Hematopoietic multipotent progenitor cell treated with erythropoietin and hydrocortisone succinate and interleukin-3 and kit ligand, for 15 days (in vitro differentiated cells): ENCODE results near the gene RPL35.

ENCODE experiments used
- DNase-seq: peaks from one replicate; pipeline ENCODE4 v3.0.0-alpha.2; 2015; ENCODE audit warnings: low spot score

Gene RPL35

DNA sequence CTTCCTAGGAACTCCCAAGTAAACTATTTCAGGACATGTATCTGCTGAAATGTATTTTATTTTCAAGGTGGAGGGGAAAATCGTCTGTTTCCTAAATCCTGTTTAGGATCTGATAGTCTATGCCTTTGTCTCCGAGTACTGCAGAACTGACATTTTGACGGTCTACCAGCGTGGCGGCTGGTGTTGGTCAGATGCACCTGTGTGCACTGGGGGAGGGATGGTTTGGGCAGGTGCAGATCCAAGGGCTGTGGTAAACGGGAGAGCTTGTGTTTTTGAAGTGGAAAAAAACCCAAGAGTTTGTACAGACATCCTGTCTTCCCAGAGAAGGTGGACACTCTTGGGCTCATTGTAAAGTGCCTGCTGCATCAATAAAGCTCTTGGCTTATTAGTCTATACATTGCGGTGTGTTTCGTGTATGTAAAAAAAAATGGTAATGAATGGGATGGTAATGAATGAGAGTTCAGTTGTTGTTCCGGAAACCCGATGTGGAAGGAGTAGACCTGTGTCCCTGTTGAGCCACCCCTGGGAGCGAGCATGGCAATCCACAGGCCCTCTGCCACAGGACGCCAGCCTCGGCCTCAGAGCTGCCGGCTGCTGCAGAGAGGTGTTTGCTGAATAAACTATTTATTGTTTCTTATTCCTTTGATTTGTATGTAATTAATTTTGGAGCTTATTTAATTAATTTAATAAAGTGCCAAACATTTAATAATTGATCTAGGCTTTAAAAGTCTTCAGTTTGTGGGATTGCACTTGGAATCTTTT, 15.4 kb upstream of the RPL35 start:
- no peak for DNase-seq

DNA sequence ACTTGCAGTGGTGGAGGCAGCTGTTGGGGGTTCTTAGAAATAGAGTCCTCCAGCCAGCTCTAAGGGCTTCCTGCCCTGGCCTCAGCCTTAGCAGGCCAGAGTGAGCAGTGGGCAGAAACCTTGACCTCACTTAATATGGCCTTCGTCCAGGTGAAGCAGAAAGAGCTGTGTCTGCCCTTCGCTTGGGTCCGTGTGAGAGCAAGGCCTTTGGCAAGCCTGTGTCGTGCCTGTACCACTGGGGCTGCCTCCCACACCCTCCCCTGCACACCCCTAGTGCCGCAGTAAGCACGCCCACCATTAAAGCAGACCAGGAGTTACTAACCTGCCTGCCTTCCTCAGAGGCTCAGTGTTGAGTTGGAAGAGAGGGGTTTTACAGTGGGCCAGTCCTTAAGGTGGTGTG, 13.7 kb upstream of the RPL35 start:
- DNase-seq: no peak

DNA sequence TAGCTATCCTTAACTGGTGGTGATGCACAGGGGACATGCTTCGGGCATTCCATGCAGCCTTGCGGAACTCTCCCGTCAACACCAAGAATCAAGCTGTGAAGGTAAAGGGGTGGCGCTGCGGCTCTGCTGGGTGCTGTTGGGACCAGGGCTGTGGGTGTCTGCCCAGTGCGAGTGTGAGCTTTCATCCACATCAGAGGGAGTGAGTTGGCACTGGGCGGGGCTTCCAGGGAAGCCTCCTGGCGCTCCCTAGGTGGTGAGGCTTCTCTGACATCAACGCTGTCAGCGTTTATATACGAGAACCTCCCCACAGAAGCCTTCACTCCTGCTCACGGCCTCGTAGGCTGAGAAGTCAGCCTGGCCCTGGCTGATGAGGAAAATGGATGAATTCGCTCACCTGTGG, 11.9 kb upstream of the RPL35 start:
- no peak for DNase-seq

DNA sequence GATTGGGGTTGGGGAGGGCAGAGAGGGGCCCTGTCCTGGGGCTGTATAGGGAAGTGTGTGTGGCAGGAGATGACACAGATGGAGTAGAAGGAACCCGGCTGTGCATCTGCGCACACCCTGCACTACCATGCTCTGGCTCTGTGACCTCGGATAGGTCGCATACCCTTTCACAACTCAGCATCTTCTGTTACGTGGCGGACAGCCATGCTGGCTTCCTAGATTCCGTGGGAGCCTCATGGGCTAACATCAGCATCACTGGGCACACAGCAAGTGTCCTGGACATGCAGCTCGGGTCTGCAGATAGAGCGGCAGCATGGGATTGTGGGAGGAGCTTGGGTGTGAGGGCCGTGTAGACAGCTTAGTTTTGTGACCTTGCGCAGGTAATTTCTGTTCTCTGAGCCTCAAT, 9.4 kb upstream of the RPL35 start:
- DNase-seq: no peak

DNA sequence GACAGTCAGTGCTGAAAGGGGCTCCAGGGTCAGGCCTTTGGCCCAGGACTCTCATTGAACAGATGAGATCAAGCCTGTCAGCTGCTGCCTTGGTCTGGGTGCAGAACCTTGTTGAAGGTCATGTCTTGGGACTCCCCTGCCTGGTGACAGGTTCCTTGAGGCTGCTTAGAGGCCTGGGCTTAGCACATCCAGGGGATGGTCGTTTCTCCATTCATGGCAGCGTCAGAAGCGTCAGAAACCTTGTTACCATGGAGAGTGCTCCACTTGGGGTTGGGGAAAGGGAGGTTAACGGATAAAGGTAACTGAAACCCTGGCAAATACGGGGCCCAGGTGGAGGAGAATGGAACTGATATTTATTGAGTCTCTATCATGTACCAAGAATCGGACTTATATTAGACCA, 9.0 kb upstream of the RPL35 start:
- no peak for DNase-seq

DNA sequence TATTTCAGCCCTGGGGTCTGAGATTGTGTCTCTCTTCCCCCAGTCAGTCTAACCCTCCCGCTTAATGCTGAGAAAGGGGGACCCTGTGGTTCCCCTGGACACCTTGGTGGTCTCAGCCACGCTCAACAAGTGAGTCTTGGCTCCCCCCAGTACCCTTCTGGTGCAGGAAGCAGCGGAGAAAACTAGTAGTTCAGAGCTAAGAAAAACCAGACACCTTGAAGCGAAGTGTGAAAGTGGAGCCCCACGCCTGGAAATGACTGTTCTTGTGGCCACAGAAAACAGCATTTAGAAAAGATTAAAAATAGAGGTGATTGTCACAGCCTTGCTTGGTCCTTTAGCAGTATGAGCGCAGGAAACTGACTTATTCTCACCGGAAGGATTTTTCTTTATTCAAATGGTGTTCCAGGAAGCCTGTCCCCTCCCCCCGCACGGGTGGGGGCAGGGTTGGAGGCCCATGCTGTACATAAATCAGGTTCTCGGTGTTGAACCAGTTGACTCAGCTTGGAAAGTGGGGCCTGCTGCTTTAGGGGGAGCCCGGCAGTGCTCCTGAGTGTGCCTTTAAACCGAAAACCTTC, 8.3 kb upstream of the RPL35 start:
- DNase-seq: no peak

DNA sequence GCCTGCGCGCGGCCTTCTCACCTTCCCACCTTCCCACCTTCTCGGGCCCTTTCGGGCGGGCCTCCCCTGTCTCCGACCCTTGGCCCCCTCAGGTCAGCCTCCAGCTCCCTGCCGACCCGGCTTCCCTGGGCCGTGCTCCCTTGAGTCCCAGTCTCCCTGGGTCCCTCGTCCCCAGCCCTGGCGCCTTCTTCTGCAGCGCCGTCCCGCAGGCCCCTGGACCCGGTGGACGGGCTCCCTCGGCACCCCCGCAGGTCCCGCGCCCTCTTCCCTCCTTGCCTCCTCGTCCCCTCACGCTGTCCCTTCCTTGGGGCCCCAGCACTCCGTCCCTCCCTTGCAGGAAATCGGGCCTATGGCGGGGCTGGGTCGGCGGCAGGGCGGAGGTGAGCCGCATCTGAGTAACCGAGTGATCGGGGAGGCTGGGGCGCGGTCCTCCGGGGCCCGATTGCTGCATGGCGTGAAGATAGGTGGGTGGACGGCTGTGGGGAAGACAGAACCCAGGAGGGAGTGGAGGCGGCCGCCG, 7.8 kb upstream of the RPL35 start:
- peak; percentile 50 for DNase-seq

DNA sequence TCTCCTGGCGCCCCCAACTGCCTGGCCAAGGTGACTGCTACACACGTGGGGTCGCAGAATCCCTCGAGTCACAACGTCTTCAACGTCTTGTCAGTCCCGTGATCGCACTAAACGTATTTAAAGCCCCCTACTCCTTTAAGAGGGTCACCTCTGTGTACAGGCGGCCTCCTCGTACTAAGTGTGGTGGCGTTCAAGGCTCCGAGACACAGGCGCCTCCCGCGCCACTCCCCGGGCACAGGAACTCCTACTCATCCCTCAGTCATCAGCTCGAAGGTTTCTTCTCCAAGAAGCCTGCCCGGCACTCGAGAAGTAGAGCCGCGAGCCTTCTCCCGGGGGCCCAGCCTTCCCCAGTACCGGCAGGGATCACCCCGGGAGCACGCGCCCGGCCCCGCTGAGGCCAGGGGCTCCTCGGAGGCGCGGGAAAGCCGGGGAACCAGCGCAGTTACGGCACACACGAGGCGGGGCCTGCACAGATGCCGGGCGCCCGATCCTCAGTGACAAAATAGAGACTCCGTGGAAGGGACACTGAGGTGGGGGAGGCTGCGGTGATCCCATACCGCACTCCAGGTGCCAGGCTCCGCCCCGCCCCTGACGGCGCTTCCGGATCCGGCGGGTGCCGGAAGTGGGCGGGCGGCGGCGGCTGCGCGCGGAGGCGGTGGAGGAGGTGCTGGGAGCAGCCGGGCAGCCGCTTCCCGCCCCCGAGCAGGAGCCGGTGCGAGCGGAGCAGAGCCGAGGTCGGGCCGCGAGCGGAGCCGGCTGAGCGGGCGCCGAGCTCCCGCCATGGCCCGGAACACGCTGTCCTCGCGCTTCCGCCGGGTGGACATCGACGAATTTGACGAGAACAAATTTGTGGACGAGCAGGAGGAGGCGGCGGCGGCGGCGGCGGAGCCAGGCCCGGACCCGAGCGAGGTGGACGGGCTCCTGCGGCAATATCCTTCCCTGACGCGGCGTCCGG, 7.0 kb upstream of the RPL35 start:
- peak; percentile 87 for DNase-seq

DNA sequence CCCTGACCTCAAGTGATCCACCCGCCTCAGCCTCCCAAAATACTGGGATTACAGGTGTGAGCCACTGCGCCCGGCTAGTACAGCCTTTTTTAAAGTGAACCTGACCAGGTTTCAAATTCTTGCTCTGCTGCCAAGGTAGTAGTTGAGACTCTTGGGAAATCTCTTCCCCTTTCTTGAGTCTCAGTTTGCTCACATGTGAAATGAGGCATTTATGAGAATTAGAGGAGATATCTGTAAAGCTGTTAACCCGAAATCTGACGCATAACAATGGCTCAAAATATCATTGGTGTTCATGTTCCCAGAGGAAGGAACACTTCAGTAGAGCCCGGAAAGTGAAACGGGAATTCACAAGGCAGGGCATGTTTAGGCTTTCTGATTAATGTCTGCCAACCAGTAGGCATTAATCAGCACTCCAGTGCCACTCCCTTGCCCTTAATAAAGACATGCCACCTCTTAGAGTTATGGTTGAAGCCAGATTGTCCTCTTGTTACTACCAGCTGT, 1.7 kb upstream of the RPL35 start:
- peak; percentile 35 for DNase-seq

DNA sequence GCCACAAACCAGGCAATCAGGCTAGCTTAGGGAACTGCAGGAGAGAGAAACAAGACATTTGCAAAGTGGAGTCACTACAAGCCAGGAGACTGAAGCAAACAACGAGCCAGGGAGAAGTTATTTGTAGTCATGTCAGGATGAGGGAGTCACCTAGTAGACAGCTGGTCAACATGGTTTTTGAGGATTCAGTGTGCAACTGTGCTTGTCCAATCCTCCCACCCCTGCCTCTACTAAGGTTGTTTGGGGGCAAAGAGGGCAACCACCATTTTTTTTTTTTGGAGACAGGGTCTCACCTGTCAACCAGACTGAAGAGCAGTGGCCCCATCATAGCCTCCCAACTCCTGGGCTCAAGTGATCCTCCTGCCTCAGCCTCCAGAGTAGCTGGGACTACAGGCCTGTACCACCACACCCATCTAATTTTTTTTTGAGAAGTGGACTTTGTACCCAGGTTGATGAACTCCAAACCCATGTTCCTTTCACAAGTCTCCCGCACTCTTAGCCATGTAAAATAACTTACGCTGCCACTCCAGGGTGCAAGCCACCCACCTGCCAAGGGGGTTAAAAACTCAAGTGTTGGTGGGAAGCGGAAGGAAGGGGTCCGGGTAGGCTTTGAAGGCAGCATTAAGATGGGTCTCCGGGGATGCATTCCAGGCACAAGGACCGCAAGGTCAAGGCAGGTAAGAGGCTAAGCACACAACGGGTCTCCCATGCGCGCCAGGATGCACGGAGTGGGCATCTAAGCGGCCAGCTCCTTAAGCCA, 995 bp downstream of the RPL35 start:
- DNase-seq: no peak

DNA sequence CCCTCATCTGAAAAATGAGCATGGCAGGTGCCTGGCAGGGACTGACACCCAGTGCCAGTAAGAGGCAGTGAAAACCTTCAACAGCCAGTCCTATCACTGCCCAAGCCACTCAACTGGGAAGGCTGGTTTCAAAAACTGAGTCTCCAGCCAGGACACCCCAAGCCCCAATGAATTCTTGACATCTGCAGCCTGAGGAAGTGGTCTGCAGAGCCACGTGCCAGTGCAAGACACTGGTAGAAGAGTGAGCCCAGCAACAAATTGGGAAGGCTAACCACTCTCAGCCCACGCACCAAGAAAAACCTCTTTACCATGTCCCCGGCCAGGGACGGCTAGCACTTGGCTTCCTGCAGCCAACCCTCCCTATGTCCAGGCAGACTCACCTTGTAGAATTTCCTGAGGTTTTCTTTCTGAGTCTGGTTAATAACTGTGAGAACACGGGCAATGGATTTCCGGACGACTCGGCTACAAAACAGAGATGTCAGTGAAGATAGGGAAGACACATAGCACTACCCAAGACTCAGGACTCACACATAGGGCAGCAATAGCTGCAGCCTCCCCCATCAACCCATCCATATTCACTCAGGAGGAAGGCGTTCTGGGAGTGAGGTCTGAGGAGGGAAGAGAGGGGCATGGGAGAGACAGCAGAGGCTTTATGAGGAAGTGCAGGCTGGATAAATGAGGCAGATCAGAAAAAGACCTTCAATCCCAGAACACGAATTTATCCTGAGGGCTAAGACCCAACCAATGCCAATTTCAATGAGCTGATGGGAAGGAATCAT, 1.8 kb downstream of the RPL35 start:
- no peak for DNase-seq

DNA sequence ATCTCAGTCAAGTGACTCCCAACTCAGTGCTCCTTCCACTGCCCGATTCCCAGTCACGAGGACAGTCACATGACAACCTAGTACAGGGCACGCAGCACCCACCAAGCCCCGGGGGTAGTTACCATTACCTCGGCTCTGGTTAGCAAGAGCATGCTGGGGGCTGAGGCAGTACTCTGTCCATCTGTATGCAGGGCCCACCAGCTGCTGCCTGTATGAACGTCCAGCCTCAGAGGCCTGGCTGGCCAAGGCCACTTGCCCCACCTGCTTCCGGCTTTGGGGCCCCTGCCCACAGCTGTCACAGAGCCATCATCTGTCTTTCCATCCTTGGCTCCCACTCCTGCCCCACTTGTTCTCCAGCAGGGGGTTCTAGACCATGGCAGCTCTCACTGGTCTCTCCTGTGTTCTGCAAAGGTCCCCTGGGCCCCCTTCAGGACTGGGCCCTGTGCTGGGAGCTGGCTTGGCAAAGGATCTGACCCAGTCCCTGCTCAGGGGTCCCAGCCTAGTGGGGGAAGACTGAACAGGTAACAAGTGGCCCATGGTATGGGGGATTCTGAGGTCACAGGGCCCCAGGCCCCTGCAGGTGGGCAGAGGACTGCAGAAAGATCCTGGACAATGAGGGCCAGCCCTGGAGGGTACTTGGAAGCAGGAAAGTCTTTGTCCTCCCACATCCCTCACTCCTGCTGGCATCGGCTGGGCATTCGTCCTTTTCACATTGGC, 3.3 kb downstream of the RPL35 start:
- DNase-seq: no peak

DNA sequence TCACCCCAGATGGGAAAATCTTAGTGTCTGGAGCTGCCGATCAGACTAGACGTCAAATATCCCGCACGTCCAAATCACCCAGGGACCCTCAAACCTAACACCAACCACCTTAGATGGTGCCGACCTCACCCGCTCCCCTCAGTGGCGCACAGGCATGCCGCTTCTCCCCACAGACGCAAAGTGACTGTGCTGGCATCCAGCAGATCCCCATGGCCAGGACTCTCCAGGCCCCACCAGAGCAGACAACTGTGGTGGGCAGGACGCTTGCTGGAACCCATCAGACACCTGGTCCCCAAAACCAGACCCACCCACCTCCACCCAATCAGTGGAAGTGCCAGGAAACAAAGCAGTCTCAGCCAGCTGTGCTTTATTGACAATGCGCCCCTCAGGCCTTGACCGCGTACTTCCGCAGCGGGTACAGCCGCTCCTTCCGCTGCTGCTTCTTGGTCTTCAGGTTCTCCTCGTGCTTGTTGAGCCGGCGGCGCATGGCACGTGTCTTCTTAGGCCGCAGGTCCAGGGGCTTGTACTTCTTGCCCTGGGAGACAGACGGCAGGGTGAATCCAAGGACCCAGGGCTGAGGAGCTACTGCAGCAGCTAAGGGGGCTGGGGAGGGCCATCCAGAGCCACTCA, 4.1 kb downstream of the RPL35 start:
- no peak for DNase-seq

DNA sequence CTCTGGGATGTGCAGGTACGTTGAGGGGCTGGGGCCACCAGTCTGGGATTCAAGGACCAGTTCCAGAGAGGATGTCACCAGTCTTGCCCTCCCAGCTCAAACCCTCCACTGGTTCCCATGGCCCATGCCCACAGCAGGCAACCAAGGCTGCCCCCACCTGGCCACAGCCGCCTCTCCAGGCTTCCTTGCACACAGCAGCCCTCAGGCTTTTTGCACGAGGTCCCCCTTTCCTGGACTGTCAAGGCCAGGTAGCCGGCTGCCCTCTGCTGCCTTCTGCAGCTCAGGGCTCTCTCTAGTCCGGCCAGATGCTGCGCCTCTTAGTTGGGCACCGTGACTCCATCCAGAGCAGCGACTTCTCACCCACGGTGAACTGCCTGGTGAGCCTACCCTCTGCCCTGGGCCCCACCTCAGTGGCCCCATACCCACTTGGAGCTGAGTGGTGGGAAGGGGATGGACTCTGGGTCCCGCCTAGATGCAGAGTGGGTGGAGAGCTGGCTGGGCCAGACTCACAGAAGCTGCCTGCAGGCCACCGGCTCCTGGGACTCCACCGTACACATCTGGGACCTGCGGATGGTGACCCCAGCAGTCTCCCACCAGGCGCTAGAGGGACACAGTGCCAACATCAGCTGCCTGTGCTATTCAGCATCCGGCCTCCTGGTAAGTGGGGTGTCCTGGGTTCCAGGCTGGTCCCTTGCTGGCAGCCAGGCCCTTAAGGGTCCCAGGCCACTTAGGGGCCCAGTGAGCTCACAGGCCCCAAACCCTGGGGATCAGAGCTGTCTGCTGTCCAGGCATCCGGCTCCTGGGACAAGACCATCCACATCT, 5.6 kb downstream of the RPL35 start:
- DNase-seq: no peak

DNA sequence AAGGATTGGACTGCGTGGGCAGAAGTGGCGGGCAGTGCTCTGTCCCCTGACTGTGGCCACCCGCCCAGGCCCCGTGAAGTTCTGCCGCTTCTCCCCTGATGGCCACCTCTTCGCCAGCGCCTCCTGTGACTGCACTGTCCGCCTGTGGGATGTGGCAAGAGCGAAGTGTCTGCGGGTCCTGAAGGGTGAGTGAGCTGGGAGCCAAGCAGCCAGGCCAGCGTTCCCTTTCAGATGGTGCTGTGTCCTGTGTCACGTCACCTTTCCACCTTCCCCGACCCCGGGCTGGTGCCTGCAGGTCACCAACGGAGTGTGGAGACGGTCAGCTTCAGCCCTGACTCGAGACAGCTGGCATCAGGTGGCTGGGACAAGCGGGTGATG, 6.2 kb downstream of the RPL35 start:
- DNase-seq: no peak

DNA sequence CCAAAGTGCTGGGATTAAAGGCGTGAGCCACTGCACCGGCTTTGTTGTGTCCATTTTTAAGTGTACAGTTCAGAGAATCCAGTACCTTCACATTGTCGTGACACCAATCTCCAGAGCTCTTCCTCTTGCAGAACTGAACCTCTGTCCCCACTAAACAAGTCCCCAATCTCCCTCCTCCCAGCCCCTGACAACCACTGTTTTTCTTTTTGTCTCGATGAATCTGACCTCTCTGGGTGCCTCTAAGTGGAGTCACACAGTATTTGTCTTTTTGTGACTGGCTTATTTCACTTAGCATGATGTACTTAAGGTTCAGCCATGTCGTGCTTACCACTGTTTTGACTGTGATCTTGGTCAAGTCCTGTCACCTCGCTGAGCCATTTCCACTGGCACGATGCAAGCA, 6.9 kb downstream of the RPL35 start:
- DNase-seq: no peak

DNA sequence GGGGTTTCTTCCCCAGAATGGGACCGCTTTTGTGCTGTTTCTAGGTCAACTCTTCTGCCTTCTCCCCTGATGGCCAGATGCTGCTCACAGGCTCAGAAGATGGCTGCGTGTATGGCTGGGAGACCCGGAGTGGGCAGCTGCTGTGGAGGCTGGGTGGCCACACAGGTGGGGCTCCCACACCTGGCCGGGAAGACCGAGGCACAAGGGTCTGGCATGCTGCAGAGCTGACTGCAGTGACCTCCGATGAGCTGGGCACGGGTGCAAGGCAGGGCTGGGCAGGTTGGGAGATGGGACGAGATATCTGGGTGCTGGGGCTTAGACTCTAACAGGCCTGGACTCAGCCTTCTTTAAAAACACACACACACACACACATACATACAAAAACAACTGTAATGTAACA, 7.6 kb downstream of the RPL35 start:
- DNase-seq: no peak

DNA sequence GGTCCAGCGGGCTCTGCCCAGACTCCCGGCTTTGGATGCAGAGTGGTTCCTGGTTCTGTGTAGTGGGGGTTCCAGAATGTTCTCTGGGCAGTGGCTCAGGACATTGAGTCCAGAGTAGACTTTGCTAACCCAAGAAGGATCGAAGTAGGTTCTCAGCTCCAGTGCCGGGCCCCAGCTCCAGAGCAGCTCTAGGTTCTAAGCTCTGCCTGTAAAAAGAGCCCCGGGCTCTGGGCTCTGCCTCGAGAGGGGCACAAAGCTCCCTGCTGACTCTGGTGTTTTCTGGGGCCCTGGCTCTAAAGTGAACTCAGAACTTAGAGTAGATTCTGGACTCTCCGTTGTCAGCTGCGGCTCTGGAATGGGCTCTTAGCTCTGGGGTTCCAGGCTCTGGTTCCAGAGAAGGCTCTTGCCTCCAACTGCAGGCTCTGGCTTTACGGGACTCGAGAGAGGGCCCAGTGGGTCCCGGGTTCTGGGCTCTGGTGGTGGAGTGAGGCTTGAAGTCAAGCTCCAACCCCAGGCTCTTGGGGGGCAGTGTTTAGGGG, 8.1 kb downstream of the RPL35 start:
- no peak for DNase-seq
